RWPE1 (cell line): Measurements from ENCODE around the gene TM2D3.

Experiments
- CTCF ChIA-PET: fragments of 350-600 bp; sonication (Branson Sonifier 250); formaldehyde crosslinking; extraction: SDS; loops from one replicate; lab custom pipeline; 2021; lab: Yijun Ruan, JAX
- POLR2A ChIA-PET: fragments of 400-600 bp; formaldehyde crosslinking; extraction: SDS; loops from one replicate; lab custom pipeline; 2020; ENCODE audit warnings: antibody characterized with exemption; ENCODE audit not compliant: low non-redundant PET; lab: Yijun Ruan, JAX
- DNase-seq: peaks from one replicate; pipeline ENCODE4 v3.0.0; 2012; ENCODE audit warnings: low spot score
- H3K27ac ChIP-seq: fragments of 450-650 bp; 2 replicates; pipeline ENCODE4 v1.5.1; 2017
- TF ChIP-seq, protein P1 (sequence below): fragments of 450-650 bp; conservative IDR thresholded peaks from 2 replicates; pipeline ENCODE4 v1.5.1; 2017; ENCODE audit warnings: low read depth, mild to moderate bottlenecking

The TM2D3 gene

GRCh38 chr15:101623367-101624304 is 28.5 kb downstream of the TM2D3 start:
- TF ChIP-seq, protein P1, sequence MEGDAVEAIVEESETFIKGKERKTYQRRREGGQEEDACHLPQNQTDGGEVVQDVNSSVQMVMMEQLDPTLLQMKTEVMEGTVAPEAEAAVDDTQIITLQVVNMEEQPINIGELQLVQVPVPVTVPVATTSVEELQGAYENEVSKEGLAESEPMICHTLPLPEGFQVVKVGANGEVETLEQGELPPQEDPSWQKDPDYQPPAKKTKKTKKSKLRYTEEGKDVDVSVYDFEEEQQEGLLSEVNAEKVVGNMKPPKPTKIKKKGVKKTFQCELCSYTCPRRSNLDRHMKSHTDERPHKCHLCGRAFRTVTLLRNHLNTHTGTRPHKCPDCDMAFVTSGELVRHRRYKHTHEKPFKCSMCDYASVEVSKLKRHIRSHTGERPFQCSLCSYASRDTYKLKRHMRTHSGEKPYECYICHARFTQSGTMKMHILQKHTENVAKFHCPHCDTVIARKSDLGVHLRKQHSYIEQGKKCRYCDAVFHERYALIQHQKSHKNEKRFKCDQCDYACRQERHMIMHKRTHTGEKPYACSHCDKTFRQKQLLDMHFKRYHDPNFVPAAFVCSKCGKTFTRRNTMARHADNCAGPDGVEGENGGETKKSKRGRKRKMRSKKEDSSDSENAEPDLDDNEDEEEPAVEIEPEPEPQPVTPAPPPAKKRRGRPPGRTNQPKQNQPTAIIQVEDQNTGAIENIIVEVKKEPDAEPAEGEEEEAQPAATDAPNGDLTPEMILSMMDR, result no peak
- no peak overlapping the region for H3K27ac ChIP-seq
- DNase-seq, result no peak
- CTCF ChIA-PET, result interaction anchor here (0.7 kb wide), 1 partner anchor 188 kb away, joined by 3 read pairs; no protein-coding TSS in a partner anchor
- POLR2A ChIA-PET, result no interaction called here

- CTCF ChIA-PET, result no interaction called here
Measured at GRCh38 chr15:101621961-101622360, 30.2 kb downstream of the TM2D3 start.

GRCh38 chr15:101620671-101621070 is 31.5 kb downstream of the TM2D3 start:
- POLR2A ChIA-PET, result no interaction called here
- DNase-seq, result no peak
- CTCF ChIA-PET, result no interaction called here
- no peak overlapping the region for H3K27ac ChIP-seq
- TF ChIP-seq, protein P1, result no peak

More at GRCh38 chr15:101621961-101622360, 30.2 kb downstream of the TM2D3 start:
- no peak overlapping the region for H3K27ac ChIP-seq
- TF ChIP-seq, protein P1, result no peak
- POLR2A ChIA-PET, result no interaction called here
- no peak for DNase-seq

- ChIA-PET CTCF (no interaction called here), POLR2A (no interaction called here)
- no peak overlapping the region for H3K27ac ChIP-seq
- DNase-seq, result no peak
- TF ChIP-seq, protein P1, result no peak
Measured at GRCh38 chr15:101619615-101619865, 32.6 kb downstream of the TM2D3 start.

DNA sequence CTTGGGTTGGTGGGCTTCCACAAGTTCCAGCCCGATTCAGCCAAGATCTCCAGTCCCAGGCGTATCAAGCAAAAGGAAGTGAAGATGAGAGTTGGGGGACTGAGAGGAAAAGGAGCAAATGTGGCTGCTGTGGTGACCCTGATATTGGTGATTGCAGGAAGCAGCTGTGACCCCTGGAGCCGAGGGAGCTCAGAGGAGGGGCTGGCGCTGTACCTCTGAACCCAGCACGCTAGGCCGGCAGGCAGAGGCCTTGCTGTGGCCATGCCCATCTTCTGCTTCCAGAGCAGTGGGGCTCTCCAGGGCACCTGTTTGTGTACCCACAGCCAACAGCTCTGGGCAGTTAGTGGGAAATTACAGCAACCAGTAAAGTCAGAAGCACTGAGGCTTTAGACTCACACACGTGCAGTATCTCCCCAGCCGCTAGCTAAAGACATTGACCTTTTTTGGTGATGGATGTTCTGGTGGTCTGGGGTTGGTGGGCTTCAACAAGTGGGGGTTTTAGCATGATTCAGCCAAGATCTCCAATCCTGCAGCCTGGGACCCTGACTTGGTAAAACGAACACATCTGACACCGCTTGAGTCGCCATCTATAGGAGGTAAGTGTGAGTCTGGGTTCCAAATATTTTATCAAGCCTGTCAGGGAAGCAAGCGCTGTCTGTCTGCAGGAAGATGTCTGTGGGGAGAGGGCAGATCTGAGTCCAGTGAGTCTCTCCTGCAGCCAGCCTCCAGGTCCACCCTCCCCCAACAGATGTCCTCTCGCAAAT is 33.1 kb downstream of the TM2D3 start:
- POLR2A ChIA-PET, result no interaction called here
- no peak overlapping the region for H3K27ac ChIP-seq
- TF ChIP-seq, protein P1, result no peak
- DNase-seq, result no peak
- CTCF ChIA-PET, result interaction anchor here (1.2 kb wide), 1 partner anchor 15 kb away, joined by 4 read pairs; no protein-coding TSS in a partner anchor

- no peak for DNase-seq
- ChIA-PET POLR2A (no interaction called here), CTCF (interaction anchor here (1.2 kb wide), 1 partner anchor 14 kb away, joined by 4 read pairs; no protein-coding TSS in a partner anchor)
- TF ChIP-seq, protein P1, result no peak
- no peak overlapping the region for H3K27ac ChIP-seq
Measured at GRCh38 chr15:101618076-101618475, 34.1 kb downstream of the TM2D3 start.
